B cell (primary cell): ENCODE measurements around the gene SAMD4A. TPM values are rescaled to one million over a fixed set of nuclear protein-coding genes. Genes with fewer than 3 reads are reported as not detected.

Experiments used
- ATAC-seq: fragments of 200-7000 bp; cut with Tn5 transposase; one replicate; pipeline ENCODE4 v1.10.0; 2021; ENCODE audit warnings: low read depth, mild to moderate bottlenecking, moderate number of reproducible peaks, moderate library complexity
- CTCF ChIA-PET: fragments of 350-600 bp; sonication (Branson Sonifier 250); formaldehyde crosslinking; loops from one replicate; lab custom pipeline; 2021; ENCODE audit warnings: antibody characterized with exemption, inconsistent platforms; lab: Charles Lee
- POLR2A ChIA-PET: fragments of 350-600 bp; sonication (Branson Sonifier 250); formaldehyde crosslinking; loops from one replicate; lab custom pipeline; 2021; ENCODE audit warnings: antibody characterized with exemption; lab: Charles Lee
- DNase-seq: peaks from one replicate; pipeline ENCODE4 v3.0.0; 2013
- H2AFZ ChIP-seq: 2 replicates; pipeline ENCODE4 v1.6.1; 2012; ENCODE audit warnings: mild to moderate bottlenecking, low read depth, low read length; ENCODE audit not compliant: insufficient read depth, poor library complexity, severe bottlenecking
- H3K27ac ChIP-seq, 2 donors: 1 replicate in 1 of 2; 2 replicates in 1 of 2; pipeline ENCODE4 v1.5.1; 2012 to 2013; ENCODE audit warnings: low read length in 2 of 2, mild to moderate bottlenecking in 2 of 2, moderate library complexity in 1 of 2
- H3K27me3 ChIP-seq, 4 experiments: fragments of 200-600 bp in 1 of 4; sonication (generic) in 1 of 4; replicated peaks in 1 of 4; 1 replicate in 2 of 4; 2 replicates in 2 of 4; pipeline versions ENCODE4 v1.6.1 to v1.7.0; 2013 to 2016; ENCODE audit warnings: low read length in 3 of 4, mild to moderate bottlenecking in 2 of 4, mixed read lengths in 1 of 4, moderate library complexity in 1 of 4; ENCODE audit not compliant: insufficient read depth in 4 of 4, control insufficient read depth in 3 of 4; ENCODE audit errors: control extremely low read depth in 1 of 4
- H3K36me3 ChIP-seq, 2 experiments: replicated peaks in 1 of 2; 1 replicate in 1 of 2; 2 replicates in 1 of 2; pipeline versions ENCODE4 v1.6.1 to v1.7.1; 2013; ENCODE audit warnings: low read length in 1 of 2; ENCODE audit not compliant: insufficient read depth in 2 of 2, control insufficient read depth in 1 of 2; ENCODE audit errors: control extremely low read depth in 1 of 2, extremely low read depth in 1 of 2
- H3K4me1 ChIP-seq, 2 donors: fragments of 200-600 bp in 1 of 2; sonication (generic) in 1 of 2; 1 replicate in 1 of 2; 2 replicates in 1 of 2; pipeline versions ENCODE4 v1.5.1 to v1.6.1; 2013 to 2017; ENCODE audit warnings: low read length in 2 of 2; ENCODE audit not compliant: control insufficient read depth in 2 of 2, insufficient read depth in 2 of 2
- H3K4me2 ChIP-seq: replicated peaks from 2 replicates; pipeline ENCODE3; 2012; ENCODE audit warnings: mild to moderate bottlenecking, low read depth, low read length; ENCODE audit not compliant: poor library complexity, severe bottlenecking
- H3K4me3 ChIP-seq, 5 experiments: fragments of 200-600 bp in 1 of 5; sonication (generic) in 1 of 5; 1 replicate in 3 of 5; 2 replicates in 2 of 5; pipeline versions ENCODE4 v1.5.1 to v1.7.0; 2011 to 2016; ENCODE audit warnings: low read length in 4 of 5, mild to moderate bottlenecking in 4 of 5, low read depth in 2 of 5, control low read depth in 1 of 5, moderate library complexity in 1 of 5; ENCODE audit not compliant: insufficient read depth in 1 of 5; ENCODE audit errors: control extremely low read depth in 1 of 5, extremely low read depth in 1 of 5
- H3K79me2 ChIP-seq: fragments of 200-600 bp; sonication (generic); one replicate; pipeline ENCODE4 v1.6.0; 2016; ENCODE audit warnings: low read length; ENCODE audit not compliant: control insufficient read depth, insufficient read depth
- H3K9ac ChIP-seq: fragments of 200-600 bp; sonication (generic); 2 replicates; pipeline ENCODE4 v1.6.1; 2017; ENCODE audit warnings: mild to moderate bottlenecking, low read length, moderate library complexity
- H3K9me3 ChIP-seq, 3 donors: one replicate each; pipeline versions ENCODE4 v1.6.1 to v1.7.1; 2013; ENCODE audit warnings: low read length in 2 of 3; ENCODE audit not compliant: control insufficient read depth in 2 of 3, insufficient read depth in 1 of 3; ENCODE audit errors: control extremely low read depth in 1 of 3
- H4K20me1 ChIP-seq: 2 replicates; pipeline ENCODE4 v1.6.0; 2012; ENCODE audit warnings: mild to moderate bottlenecking, low read length; ENCODE audit not compliant: insufficient read depth, control insufficient read depth, poor library complexity, severe bottlenecking
- H3K27ac Mint-ChIP-seq: one replicate; pipeline ENCODE4 v1.8.0; 2021; ENCODE audit warnings: mixed read lengths
- H3K27me3 Mint-ChIP-seq: one replicate; pipeline ENCODE4 v1.8.0; 2021; ENCODE audit warnings: mixed read lengths
- H3K4me1 Mint-ChIP-seq: one replicate; pipeline ENCODE4 v1.8.0; 2021; ENCODE audit warnings: mixed read lengths
- H3K4me3 Mint-ChIP-seq: one replicate; pipeline ENCODE4 v1.8.0; 2021; ENCODE audit warnings: mixed read lengths
- H3K9me3 Mint-ChIP-seq: one replicate; pipeline ENCODE4 v1.8.0; 2022; ENCODE audit warnings: mixed read lengths; ENCODE audit not compliant: insufficient read depth
- EZH2 ChIP-seq: IDR thresholded peaks from 2 replicates; pipeline ENCODE4 v1.6.1; 2012; ENCODE audit warnings: borderline replicate concordance, low read depth, mild to moderate bottlenecking, moderate library complexity, low read length; ENCODE audit not compliant: insufficient read depth, poor library complexity, severe bottlenecking
- WGBS: methylation state at CpG from one replicate; pipeline ENCODE4 v1.1.5; 2013; ENCODE audit warnings: missing lambda C conversion rate; ENCODE audit not compliant: insufficient coverage; 5-methylcytosine and 5-hydroxymethylcytosine counted together
- intact Hi-C: fragments of 100-400 bp; cut with micrococcal nuclease; formaldehyde crosslinking; loops from one replicate; pipeline ENCODE4 v1.10.0; 2022
- polyA plus RNA-seq: library from polyadenylated mRNA; depleted of rRNA; stranded (reverse); fragments of >200 nt; gene quantifications from 2 replicates; pipeline ENCODE4 v1.2.3, GENCODE V29; 2012
- total RNA-seq, 2 donors: library from RNA; stranded (reverse); fragments of 120-200 nt in 1 of 2; gene quantifications; 1 replicate in 1 of 2; 2 replicates in 1 of 2; pipeline versions ENCODE4 v1.2.3 to v1.2.4, GENCODE V29; 2013 to 2022
- TF ChIP-seq, protein P1 (sequence below): fragments of 200-600 bp; IDR thresholded peaks from one replicate; pipeline ENCODE4 v1.8.0; 2022; ENCODE audit warnings: antibody characterized with exemption, mild to moderate bottlenecking

The SAMD4A gene
- total and polyA plus RNA-seq, 2 donors (not counting 1 experiment from before 2014, with no cell fraction given): 5.7 to 13.7 TPM

DNA sequence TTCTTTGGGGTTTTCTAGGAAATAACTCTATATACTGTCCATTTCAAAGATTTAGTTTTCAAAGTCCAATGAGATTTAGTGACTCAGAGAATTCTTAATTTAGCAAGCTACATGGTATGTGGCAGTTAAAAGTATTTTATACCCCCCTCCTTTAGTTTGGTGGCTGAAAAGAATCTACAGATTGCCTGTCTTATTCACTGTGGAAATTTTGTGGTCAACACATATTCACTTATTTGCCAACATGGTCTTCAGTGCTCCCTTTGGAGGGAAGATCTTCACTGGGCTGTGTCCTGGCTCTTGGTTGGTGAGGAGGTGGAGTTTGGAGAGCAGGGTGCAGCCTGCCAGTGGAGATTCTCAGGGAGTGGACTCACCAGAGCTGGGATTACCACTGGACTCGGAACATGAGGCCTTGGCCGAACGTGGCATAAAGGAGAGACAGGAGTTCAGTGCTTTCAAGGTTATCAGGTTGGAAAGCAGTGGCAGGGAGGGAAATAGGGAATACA lies 39.8 kb downstream of the SAMD4A start:
- no peaks in the 10 kb centered on the region for H4K20me1 ChIP-seq
- H3K4me3 ChIP-seq: no peak overlapping the region
- DNase-seq (no peak), ATAC-seq (no peak)
- no peak overlapping the region for H3K27ac ChIP-seq
- H2AFZ ChIP-seq: no peak overlapping the region
- intact Hi-C loops: no loop called here
- H3K27me3 ChIP-seq: no peaks in the 10 kb centered on the region
- TF ChIP-seq EZH2: no peak
- TF ChIP-seq, protein P1, sequence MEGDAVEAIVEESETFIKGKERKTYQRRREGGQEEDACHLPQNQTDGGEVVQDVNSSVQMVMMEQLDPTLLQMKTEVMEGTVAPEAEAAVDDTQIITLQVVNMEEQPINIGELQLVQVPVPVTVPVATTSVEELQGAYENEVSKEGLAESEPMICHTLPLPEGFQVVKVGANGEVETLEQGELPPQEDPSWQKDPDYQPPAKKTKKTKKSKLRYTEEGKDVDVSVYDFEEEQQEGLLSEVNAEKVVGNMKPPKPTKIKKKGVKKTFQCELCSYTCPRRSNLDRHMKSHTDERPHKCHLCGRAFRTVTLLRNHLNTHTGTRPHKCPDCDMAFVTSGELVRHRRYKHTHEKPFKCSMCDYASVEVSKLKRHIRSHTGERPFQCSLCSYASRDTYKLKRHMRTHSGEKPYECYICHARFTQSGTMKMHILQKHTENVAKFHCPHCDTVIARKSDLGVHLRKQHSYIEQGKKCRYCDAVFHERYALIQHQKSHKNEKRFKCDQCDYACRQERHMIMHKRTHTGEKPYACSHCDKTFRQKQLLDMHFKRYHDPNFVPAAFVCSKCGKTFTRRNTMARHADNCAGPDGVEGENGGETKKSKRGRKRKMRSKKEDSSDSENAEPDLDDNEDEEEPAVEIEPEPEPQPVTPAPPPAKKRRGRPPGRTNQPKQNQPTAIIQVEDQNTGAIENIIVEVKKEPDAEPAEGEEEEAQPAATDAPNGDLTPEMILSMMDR: no peak
- H3K79me2 ChIP-seq: peaks cover 25% of the 10 kb centered on the region
- Mint-ChIP-seq H3K4me3 (no peak overlapping the region), H3K4me1 (peaks cover 1% of the 10 kb centered on the region), H3K27me3 (no peaks in the 10 kb centered on the region), H3K9me3 (no peaks in the 10 kb centered on the region), H3K27ac (no peak overlapping the region)
- POLR2A ChIA-PET: no interaction called here
- H3K4me1 ChIP-seq: no peaks in the 10 kb centered on the region
- no peak overlapping the region for H3K9ac ChIP-seq
- no peak overlapping the region for H3K4me2 ChIP-seq
- H3K9me3 ChIP-seq: no peaks in the 10 kb centered on the region
- H3K36me3 ChIP-seq: no peaks in the 10 kb centered on the region
- 100% methylated on average over 3 of the region's 3 CpGs for WGBS
- CTCF ChIA-PET: no interaction called here

DNA sequence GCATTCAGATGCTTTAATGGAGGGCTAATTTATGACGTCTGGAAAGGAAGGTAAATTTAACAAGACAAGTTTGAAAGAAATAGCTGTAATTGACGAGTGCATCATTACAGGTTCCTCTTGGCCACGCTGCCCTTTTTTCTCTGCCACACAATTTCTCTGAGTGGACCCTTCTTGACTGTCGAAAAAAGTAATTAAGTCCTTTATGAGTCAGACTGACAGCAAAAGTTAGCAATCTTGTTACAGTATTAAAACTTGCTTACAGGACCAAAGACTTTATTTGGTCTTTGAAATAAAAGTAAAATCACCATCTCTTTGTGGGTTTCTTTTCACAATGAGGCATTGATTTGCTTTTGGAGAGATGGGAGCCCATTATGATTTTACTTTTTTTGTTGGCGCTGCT lies 42.6 kb downstream of the SAMD4A start:
- H2AFZ ChIP-seq: no peak overlapping the region
- DNase-seq (no peak), ATAC-seq (no peak)
- 75% methylated on average over 3 of the region's 5 CpGs for WGBS
- no peaks in the 10 kb centered on the region for H3K27me3 ChIP-seq
- no peak overlapping the region for H3K27ac Mint-ChIP-seq
- H3K9ac ChIP-seq: no peak overlapping the region
- intact Hi-C loops: no loop called here
- H3K9me3 Mint-ChIP-seq: no peaks in the 10 kb centered on the region
- H3K4me1 Mint-ChIP-seq: peaks cover 1% of the 10 kb centered on the region
- H3K79me2 ChIP-seq: peaks cover 9% of the 10 kb centered on the region
- H4K20me1 ChIP-seq: no peaks in the 10 kb centered on the region
- H3K9me3 ChIP-seq: no peaks in the 10 kb centered on the region
- no peak overlapping the region for H3K27ac ChIP-seq
- CTCF ChIA-PET: no interaction called here
- H3K4me3 Mint-ChIP-seq: no peak overlapping the region
- no peak for TF ChIP-seq EZH2
- TF ChIP-seq, protein P1: no peak
- H3K4me1 ChIP-seq: no peaks in the 10 kb centered on the region
- H3K27me3 Mint-ChIP-seq: no peaks in the 10 kb centered on the region
- POLR2A ChIA-PET: no interaction called here
- H3K4me2 ChIP-seq: no peak overlapping the region
- H3K4me3 ChIP-seq: no peak overlapping the region
- H3K36me3 ChIP-seq: no peaks in the 10 kb centered on the region
